ENCODE measurements around the gene TACC2.

Gene TACC2

GRCh38 chr10:122301811-122302115 is 312.8 kb downstream of the TACC2 start:
- DNase-seq, result no peak

- DNase-seq, result no peak
These were observed 313.4 kb downstream of the TACC2 start for GRCh38 chr10:122302315-122302714.

- DNase-seq, result no peak
These were observed 314.5 kb downstream of the TACC2 start for GRCh38 chr10:122303271-122304053.

All from RPMI8226 (cell line).